HG03135 (cell line): ENCODE data around the gene SLC38A4.

ENCODE experiments used
- ATAC-seq: cut with Tn5 transposase; IDR thresholded peaks from one replicate; pipeline ENCODE4 v1.9.1; 2021; ENCODE audit warnings: mild to moderate bottlenecking, moderate library complexity; ENCODE audit not compliant: unreplicated experiment

SLC38A4 gene

GRCh38 chr12:46815809-46816208 is 10.0 kb downstream of the SLC38A4 start:
- no peak for ATAC-seq

- no peak for ATAC-seq
These were observed 11.7 kb downstream of the SLC38A4 start for GRCh38 chr12:46814143-46814542.

- ATAC-seq, result no peak
These were observed 14.6 kb downstream of the SLC38A4 start for GRCh38 chr12:46811185-46811584.

- no peak for ATAC-seq
These were observed 16.7 kb downstream of the SLC38A4 start for GRCh38 chr12:46808955-46809697.

GRCh38 chr12:46808317-46808716 is 17.5 kb downstream of the SLC38A4 start:
- no peak for ATAC-seq

- ATAC-seq, result no peak
These were observed 21.7 kb downstream of the SLC38A4 start for GRCh38 chr12:46804054-46804453.

GRCh38 chr12:46803517-46803916 is 22.3 kb downstream of the SLC38A4 start:
- no peak for ATAC-seq

- no peak for ATAC-seq
These were observed 24.5 kb downstream of the SLC38A4 start for GRCh38 chr12:46801293-46801692.

GRCh38 chr12:46800160-46800559 is 25.6 kb downstream of the SLC38A4 start:
- ATAC-seq, result no peak

- ATAC-seq, result no peak
These were observed 27.1 kb downstream of the SLC38A4 start for GRCh38 chr12:46798648-46799047.

- ATAC-seq, result no peak
These were observed 27.7 kb downstream of the SLC38A4 start for GRCh38 chr12:46798056-46798455.

- ATAC-seq, result no peak
These were observed 29.8 kb downstream of the SLC38A4 start for GRCh38 chr12:46795988-46796387.

- peak; percentile 69 for ATAC-seq
These were observed 31.1 kb downstream of the SLC38A4 start for GRCh38 chr12:46794593-46795190.

- no peak for ATAC-seq
These were observed 32.9 kb downstream of the SLC38A4 start for GRCh38 chr12:46792925-46793324.

GRCh38 chr12:46790066-46790465 is 35.7 kb downstream of the SLC38A4 start:
- no peak for ATAC-seq

GRCh38 chr12:46788072-46788887 is 37.5 kb downstream of the SLC38A4 start:
- no peak for ATAC-seq

GRCh38 chr12:46787496-46788055 is 38.2 kb downstream of the SLC38A4 start:
- ATAC-seq, result no peak

- no peak for ATAC-seq
These were observed 39.0 kb downstream of the SLC38A4 start for GRCh38 chr12:46786774-46787173.

- ATAC-seq, result no peak
These were observed 40.4 kb downstream of the SLC38A4 start for GRCh38 chr12:46785382-46785781.

- ATAC-seq, result no peak
These were observed 41.9 kb downstream of the SLC38A4 start for GRCh38 chr12:46783871-46784270.

- ATAC-seq, result no peak
These were observed 45.9 kb downstream of the SLC38A4 start for GRCh38 chr12:46779879-46780278.
